Mesendoderm (in vitro differentiated cells): ENCODE measurements around the gene ADK.
"Not testable (repeated sequence)": the region's sequence is repeated elsewhere in the genome, so short reads cannot be mapped to it uniquely, and the experiment has no call there.

Experiments
- DNase-seq: peaks from one replicate; pipeline ENCODE4 v3.0.0; 2013
- H2AK5ac ChIP-seq: 2 replicates; pipeline ENCODE4 v1.6.1; 2013; ENCODE audit warnings: low read length, inconsistent platforms
- H2BK120ac ChIP-seq: 2 replicates; pipeline ENCODE4 v1.6.1; 2013; ENCODE audit warnings: low read depth, mild to moderate bottlenecking, low read length, moderate library complexity, mixed read lengths
- H2BK15ac ChIP-seq: replicated peaks from 2 replicates; pipeline ENCODE4 v1.6.1; 2013; ENCODE audit warnings: low read depth, mild to moderate bottlenecking, moderate library complexity
- H2BK5ac ChIP-seq: 2 replicates; pipeline ENCODE4 v1.6.1; 2013; ENCODE audit warnings: low read length, inconsistent platforms
- H3K18ac ChIP-seq: 2 replicates; pipeline ENCODE4 v1.6.1; 2013; ENCODE audit warnings: mild to moderate bottlenecking, low read length, mixed read lengths
- H3K23ac ChIP-seq: one replicate; pipeline ENCODE4 v1.6.1; 2013; ENCODE audit warnings: low read length
- H3K27ac ChIP-seq: 2 replicates; pipeline ENCODE4 v1.5.1; 2013; ENCODE audit warnings: low read depth, mild to moderate bottlenecking, inconsistent platforms, low read length, moderate library complexity
- H3K27me3 ChIP-seq: 2 replicates; pipeline ENCODE4 v1.6.1; 2013; ENCODE audit warnings: low read length, control low read depth, mild to moderate bottlenecking, inconsistent platforms; ENCODE audit not compliant: insufficient read depth, poor library complexity
- H3K36me3 ChIP-seq: 2 replicates; pipeline ENCODE4 v1.6.1; 2013; ENCODE audit warnings: low read length, inconsistent platforms; ENCODE audit not compliant: control insufficient read depth, insufficient read depth
- H3K4ac ChIP-seq: one replicate; pipeline ENCODE4 v1.6.1; 2013; ENCODE audit warnings: low read depth, mild to moderate bottlenecking, low read length, moderate library complexity
- H3K4me1 ChIP-seq: 2 replicates; pipeline ENCODE4 v1.6.1; 2013; ENCODE audit warnings: low read depth, low read length, inconsistent platforms; ENCODE audit not compliant: control insufficient read depth
- H3K4me2 ChIP-seq: 2 replicates; pipeline ENCODE4 v1.6.1; 2013; ENCODE audit warnings: low read length
- H3K4me3 ChIP-seq: 2 replicates; pipeline ENCODE4 v1.5.1; 2013; ENCODE audit warnings: mild to moderate bottlenecking, low read length
- H3K56ac ChIP-seq: one replicate; pipeline ENCODE4 v1.6.1; 2013; ENCODE audit warnings: low read length
- H3K79me1 ChIP-seq: 2 replicates; pipeline ENCODE4 v1.6.1; 2013; ENCODE audit warnings: low read length, inconsistent platforms
- H3K79me2 ChIP-seq: 2 replicates; pipeline ENCODE4 v1.6.1; 2013; ENCODE audit warnings: mild to moderate bottlenecking, low read length; ENCODE audit not compliant: control insufficient read depth, insufficient read depth
- H3K9ac ChIP-seq: 2 replicates; pipeline ENCODE4 v1.6.1; 2013; ENCODE audit warnings: low read length, inconsistent platforms
- H4K5ac ChIP-seq: one replicate; pipeline ENCODE4 v1.6.1; 2013; ENCODE audit warnings: low read length
- H4K8ac ChIP-seq: one replicate; pipeline ENCODE4 v1.6.1; 2013; ENCODE audit warnings: low read depth, mild to moderate bottlenecking, control low read depth, low read length, moderate library complexity
- WGBS: extraction: QIAGEN DNeasy Blood & Tissue Kit; methylation state at CpG from one replicate; pipeline ENCODE4 v1.1.7; 2013; ENCODE audit warnings: low lambda C conversion rate, missing lambda C conversion rate; ENCODE audit not compliant: insufficient coverage; ENCODE audit errors: extremely low coverage; 5-methylcytosine and 5-hydroxymethylcytosine counted together

Gene ADK

DNA sequence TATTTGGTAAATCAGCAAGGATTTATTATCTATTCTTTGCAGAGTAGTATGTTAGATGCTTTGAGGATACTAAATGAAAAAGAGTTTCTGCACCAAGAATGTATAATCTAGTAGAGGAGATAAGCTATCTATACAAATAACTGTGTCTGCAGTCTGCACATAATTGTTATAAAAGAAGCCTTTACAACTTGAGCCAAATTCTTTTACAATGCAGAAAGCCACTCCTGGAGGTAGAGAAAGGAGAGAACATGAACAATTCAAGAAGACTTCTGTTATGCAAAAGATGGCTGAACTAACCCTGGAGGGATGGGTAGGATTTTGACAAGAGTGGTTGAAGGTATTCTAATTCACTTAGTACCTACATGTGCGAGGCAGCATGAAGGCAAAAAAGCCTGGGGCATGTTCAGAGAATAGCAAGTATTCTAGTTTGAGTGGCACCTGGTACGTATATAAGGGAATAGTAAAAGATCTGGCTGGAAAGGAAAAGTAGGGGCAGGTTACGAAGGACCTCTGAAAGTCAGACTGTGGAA is 424.2 kb downstream of the ADK start:
- Histone ChIP-seq H3K27me3 (no peaks in the 10 kb centered on the region), H3K4me2 (no peak overlapping the region), H3K18ac (no peak overlapping the region), H3K27ac (no peak overlapping the region), H2BK5ac (no peak overlapping the region), H3K79me1 (no peaks in the 10 kb centered on the region), H2AK5ac (no peak overlapping the region), H3K4ac (no peak overlapping the region), H2BK120ac (no peak overlapping the region), H3K36me3 (no peaks in the 10 kb centered on the region), H3K79me2 (no peaks in the 10 kb centered on the region), H3K23ac (no peak overlapping the region), H3K4me1 (no peaks in the 10 kb centered on the region), H4K5ac (no peak overlapping the region), H3K56ac (no peak overlapping the region), H3K4me3 (no peak overlapping the region), H2BK15ac (no peak overlapping the region), H3K9ac (no peak overlapping the region), H4K8ac (no peak overlapping the region)
- whole genome bisulfite sequencing: no CpG with 5 or more reads among the region's 3 CpGs
- no peak for DNase-seq

DNA sequence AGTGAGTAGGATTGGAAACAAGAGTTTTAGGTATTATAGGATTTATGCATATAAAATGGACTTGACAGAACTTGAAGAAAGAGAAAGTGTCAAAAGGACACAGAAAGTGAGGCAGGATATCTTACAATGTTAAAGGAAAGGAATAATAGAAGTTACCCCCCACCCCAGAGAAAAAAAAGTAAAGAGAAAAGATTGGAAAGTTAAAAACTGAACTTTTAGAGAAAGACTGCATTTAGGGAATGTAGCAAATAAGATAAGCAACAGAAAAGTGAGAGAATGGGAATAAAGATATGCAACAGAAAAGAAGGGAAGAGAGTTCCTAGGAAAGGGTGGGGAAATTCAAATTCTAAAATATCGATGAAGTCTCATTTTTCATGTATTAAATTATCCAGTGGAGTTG is 424.9 kb downstream of the ADK start:
- Histone ChIP-seq H4K5ac (no peak overlapping the region), H3K18ac (no peak overlapping the region), H3K27me3 (no peaks in the 10 kb centered on the region), H3K56ac (no peak overlapping the region), H3K36me3 (no peaks in the 10 kb centered on the region), H2BK15ac (no peak overlapping the region), H3K4me1 (no peaks in the 10 kb centered on the region), H3K79me1 (no peaks in the 10 kb centered on the region), H3K9ac (no peak overlapping the region), H3K4ac (no peak overlapping the region), H3K27ac (no peak overlapping the region), H3K23ac (no peak overlapping the region), H3K4me3 (no peak overlapping the region), H4K8ac (no peak overlapping the region), H3K79me2 (no peaks in the 10 kb centered on the region), H2AK5ac (no peak overlapping the region), H2BK5ac (no peak overlapping the region), H3K4me2 (no peak overlapping the region), H2BK120ac (no peak overlapping the region)
- DNase-seq: no peak
- WGBS: no CpG with 5 or more reads among the region's 1 CpG

DNA sequence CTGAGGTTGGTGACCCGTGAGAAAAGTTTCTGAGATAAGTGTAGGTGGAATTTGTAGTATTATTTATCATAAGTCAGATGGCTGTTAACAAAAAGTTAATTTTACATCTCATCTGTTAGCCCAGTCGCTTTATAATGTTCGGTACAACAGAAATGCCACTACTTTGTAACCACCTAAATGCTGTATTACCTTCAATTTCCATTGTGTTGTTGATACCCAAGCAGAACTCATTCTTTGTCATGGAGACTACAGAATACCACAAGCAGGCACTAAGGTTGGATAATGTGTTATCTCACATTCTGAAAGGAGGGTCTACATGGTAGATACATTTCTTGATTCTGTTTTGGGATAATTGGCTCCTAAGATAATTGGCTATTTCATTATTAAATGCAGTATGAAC is 425.6 kb downstream of the ADK start:
- Histone ChIP-seq H3K23ac (no peak overlapping the region), H3K18ac (no peak overlapping the region), H3K27ac (no peak overlapping the region), H2BK120ac (no peak overlapping the region), H2BK5ac (no peak overlapping the region), H3K79me1 (no peaks in the 10 kb centered on the region), H3K4me1 (no peaks in the 10 kb centered on the region), H3K79me2 (no peaks in the 10 kb centered on the region), H3K36me3 (no peaks in the 10 kb centered on the region), H3K4me2 (no peak overlapping the region), H2BK15ac (no peak overlapping the region), H4K8ac (no peak overlapping the region), H3K4ac (no peak overlapping the region), H4K5ac (no peak overlapping the region), H3K9ac (no peak overlapping the region), H3K56ac (no peak overlapping the region), H3K4me3 (no peak overlapping the region), H2AK5ac (no peak overlapping the region), H3K27me3 (no peaks in the 10 kb centered on the region)
- no CpG with 5 or more reads among the region's 3 CpGs for WGBS
- DNase-seq: no peak

DNA sequence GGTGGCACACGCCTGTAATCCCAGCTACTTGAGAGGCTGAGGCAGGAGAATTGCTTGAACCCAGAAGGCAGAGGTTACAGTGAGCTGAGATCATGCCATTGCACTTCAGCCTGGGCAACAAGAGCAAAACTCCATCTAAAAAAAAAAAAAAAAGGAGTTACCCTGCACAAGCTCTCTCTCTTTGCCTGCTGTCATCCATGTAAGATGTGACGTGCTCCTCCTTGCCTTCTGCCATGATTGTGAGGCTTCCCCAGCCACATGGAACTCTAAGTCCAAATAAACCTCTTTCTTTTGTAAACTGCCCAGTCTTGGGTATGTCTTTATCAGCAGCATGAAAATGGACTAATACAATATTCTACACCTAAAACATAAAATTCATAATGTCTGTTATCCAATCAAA is 429.4 kb downstream of the ADK start:
- H4K8ac ChIP-seq, H3K4me3 ChIP-seq, H3K18ac ChIP-seq, H3K27me3 ChIP-seq, H3K56ac ChIP-seq, H3K23ac ChIP-seq, H3K79me2 ChIP-seq, H3K27ac ChIP-seq, H3K36me3 ChIP-seq, H3K4me1 ChIP-seq, H2BK15ac ChIP-seq, H4K5ac ChIP-seq, H3K9ac ChIP-seq, DNase-seq, H3K4me2 ChIP-seq, H3K79me1 ChIP-seq, H3K4ac ChIP-seq, H2BK5ac ChIP-seq, H2BK120ac ChIP-seq, H2AK5ac ChIP-seq: not testable (repeated sequence)
- WGBS: no CpG with 5 or more reads among the region's 2 CpGs

DNA sequence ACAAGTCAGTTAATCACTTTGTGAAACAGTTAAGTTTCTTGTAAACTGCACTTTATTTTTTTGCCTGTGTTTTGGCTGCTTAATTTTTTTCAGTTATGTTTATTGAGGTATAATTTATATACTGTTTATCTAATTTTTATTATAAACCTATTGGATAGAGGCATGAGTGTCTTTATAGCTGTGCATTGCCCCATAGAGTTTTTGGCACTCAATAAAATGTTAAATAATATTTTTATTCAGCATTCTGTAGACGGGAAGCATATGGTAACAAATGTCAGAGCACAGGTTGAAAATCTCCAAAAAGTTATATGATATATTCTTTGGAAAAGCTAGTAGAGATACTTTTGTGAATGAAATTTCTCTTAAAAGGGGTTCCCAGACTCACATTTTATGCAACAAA is 431.5 kb downstream of the ADK start:
- Histone ChIP-seq H3K27me3 (no peaks in the 10 kb centered on the region), H3K4me3 (no peak overlapping the region), H3K36me3 (no peaks in the 10 kb centered on the region), H3K27ac (no peak overlapping the region), H3K23ac (no peak overlapping the region), H3K9ac (no peak overlapping the region), H4K8ac (no peak overlapping the region), H3K18ac (no peak overlapping the region), H2AK5ac (no peak overlapping the region), H3K4me1 (no peaks in the 10 kb centered on the region), H3K79me2 (no peaks in the 10 kb centered on the region), H4K5ac (no peak overlapping the region), H3K79me1 (no peaks in the 10 kb centered on the region), H3K4ac (no peak overlapping the region), H3K4me2 (no peak overlapping the region), H2BK15ac (no peak overlapping the region), H2BK5ac (no peak overlapping the region), H3K56ac (no peak overlapping the region), H2BK120ac (no peak overlapping the region)
- no peak for DNase-seq
- WGBS: no CpG with 5 or more reads among the region's 1 CpG
